AG04449 (cell line): ENCODE results near the gene HINT3.

ENCODE experiments used
- CTCF ChIA-PET: fragments of 350-600 bp; formaldehyde crosslinking; extraction: SDS; loops from one replicate; lab custom pipeline; 2021; ENCODE audit warnings: antibody characterized with exemption; lab: Yijun Ruan, JAX
- POLR2A ChIA-PET: fragments of 400-600, 350-600 bp; formaldehyde crosslinking; extraction: SDS; loops from one replicate; lab custom pipeline; 2020; ENCODE audit warnings: antibody characterized with exemption, inconsistent platforms; lab: Yijun Ruan, JAX
- DNase-seq: peaks from one replicate; pipeline ENCODE4 v3.0.0-alpha.2; 2010; ENCODE audit warnings: low read depth, low spot score
- H3K4me3 ChIP-seq: 2 replicates; pipeline ENCODE4 v1.5.1; 2011; ENCODE audit warnings: low read depth, mild to moderate bottlenecking, control low read depth, low read length
- CTCF ChIP-seq: IDR thresholded peaks from one replicate; pipeline ENCODE4 v1.5.1; 2011; ENCODE audit warnings: mild to moderate bottlenecking, moderate library complexity, low read length, control low read depth, inconsistent platforms; ENCODE audit not compliant: insufficient read depth; ENCODE audit errors: missing control alignments

The HINT3 gene

GRCh38 chr6:125943528-125944433, 12.8 kb upstream of the HINT3 start:
- no peak overlapping the region for H3K4me3 ChIP-seq
- POLR2A ChIA-PET, result no interaction called here
- CTCF ChIA-PET, result interaction anchor here (1.2 to 7.0 kb wide), 4 partner anchors 9 to 152 kb away, joined by 4 to 106 read pairs (median 7); partner anchors contain the start of genes HINT3 and NCOA7
- DNase-seq, result no peak
- TF ChIP-seq CTCF, result no peak

- no peak for TF ChIP-seq CTCF
- H3K4me3 ChIP-seq, result no peak overlapping the region
- ChIA-PET CTCF (interaction anchor here (1.2 to 7.0 kb wide), 4 partner anchors 10 to 153 kb away, joined by 4 to 106 read pairs (median 7); partner anchors contain the start of genes HINT3 and NCOA7), POLR2A (interaction anchor here (1.0 kb wide), 1 partner anchor 163 kb away, joined by 3 read pairs; no protein-coding TSS in a partner anchor)
- DNase-seq, result no peak
Observed at GRCh38 chr6:125944434-125944816, 12.1 kb upstream of the HINT3 start.

GRCh38 chr6:125944896-125945295, 11.7 kb upstream of the HINT3 start:
- no peak for TF ChIP-seq CTCF
- no peak for DNase-seq
- ChIA-PET CTCF (interaction anchor here (2.0 to 7.0 kb wide), 2 partner anchors 12 to 154 kb away, joined by 7 to 106 read pairs; partner anchors contain the start of genes HINT3 and NCOA7), POLR2A (interaction anchor here (1.0 kb wide), 1 partner anchor 163 kb away, joined by 3 read pairs; no protein-coding TSS in a partner anchor)
- H3K4me3 ChIP-seq, result no peak overlapping the region

GRCh38 chr6:125945378-125946141, 11.0 kb upstream of the HINT3 start:
- no peak for DNase-seq
- POLR2A ChIA-PET, result interaction anchor here (0.6 to 1.0 kb wide), 3 partner anchors 41 to 164 kb away, joined by 3 read pairs; no protein-coding TSS in a partner anchor
- no peak for TF ChIP-seq CTCF

GRCh38 chr6:125947615-125948014, 9.0 kb upstream of the HINT3 start:
- H3K4me3 ChIP-seq, result no peak overlapping the region
- no peak for TF ChIP-seq CTCF
- CTCF ChIA-PET, result interaction anchor here (0.6 to 7.0 kb wide), 5 partner anchors 9 to 157 kb away, joined by 3 to 106 read pairs (median 4); partner anchors contain the start of genes HINT3 and NCOA7
- POLR2A ChIA-PET, result interaction anchor here (0.7 kb wide), 1 partner anchor 167 kb away, joined by 3 read pairs; no protein-coding TSS in a partner anchor
- DNase-seq, result no peak

More at GRCh38 chr6:125945378-125946141, 11.0 kb upstream of the HINT3 start:
- CTCF ChIA-PET, result interaction anchor here (1.1 to 7.0 kb wide), 2 partner anchors 11 to 87 kb away, joined by 3 to 106 read pairs; partner anchors contain the start of gene HINT3
- no peak overlapping the region for H3K4me3 ChIP-seq
